Keratinocyte (primary cell): Measurements from ENCODE around the gene SPOCK3.

ENCODE experiments used
- CTCF ChIP-seq, 3 experiments: IDR thresholded peaks in 1 of 3; conservative IDR thresholded peaks in 1 of 3; optimal IDR thresholded peaks in 1 of 3; 2 replicates in 2 of 3; 3 replicates in 1 of 3; pipeline versions ENCODE3 to v1.5.1; 2011; ENCODE audit warnings: low read length in 3 of 3, mild to moderate bottlenecking in 3 of 3, moderate library complexity in 2 of 3, control low read depth in 1 of 3, inconsistent platforms in 1 of 3; ENCODE audit not compliant: insufficient read depth in 2 of 3; ENCODE audit errors: extremely low read depth in 1 of 3
- EZH2 ChIP-seq: IDR thresholded peaks from one replicate; pipeline ENCODE4 v1.6.1; 2012; ENCODE audit warnings: inconsistent platforms, mild to moderate bottlenecking, low read length, moderate library complexity

GRCh38 chr4:167185465-167185864 lies 48.8 kb downstream of the SPOCK3 start:
- TF ChIP-seq CTCF (optimal IDR thresholded peaks at IDR 0.05 in 1 of 3, IDR thresholded peaks at IDR 0.05 in 1 of 3, conservative IDR thresholded peaks at IDR 0.05 in 1 of 3; ENCODE audit: extremely low read depth in 1 of 3, insufficient read depth in 2 of 3, low read length in 3 of 3), result no peak
- no peak for TF ChIP-seq EZH2
